Retinal pigment epithelial cell (primary cell): ENCODE measurements around the gene HOXD12.
A peak's percentile ranks its signal among the peaks of the same experiment; 100 is the strongest.

ENCODE experiments used
- DNase-seq: peaks from one replicate; pipeline ENCODE4 v3.0.0-alpha.2; 2010; ENCODE audit warnings: low read depth
- H3K4me3 ChIP-seq: 2 replicates; pipeline ENCODE4 v1.5.1; 2011; ENCODE audit warnings: mild to moderate bottlenecking, low read length, control low read depth, moderate library complexity
- TF ChIP-seq, protein P1 (sequence below): conservative IDR thresholded peaks from 2 replicates; pipeline ENCODE4 v1.5.1; 2011; ENCODE audit warnings: low read depth, low read length, control low read depth, inconsistent platforms

HOXD12 gene

DNA sequence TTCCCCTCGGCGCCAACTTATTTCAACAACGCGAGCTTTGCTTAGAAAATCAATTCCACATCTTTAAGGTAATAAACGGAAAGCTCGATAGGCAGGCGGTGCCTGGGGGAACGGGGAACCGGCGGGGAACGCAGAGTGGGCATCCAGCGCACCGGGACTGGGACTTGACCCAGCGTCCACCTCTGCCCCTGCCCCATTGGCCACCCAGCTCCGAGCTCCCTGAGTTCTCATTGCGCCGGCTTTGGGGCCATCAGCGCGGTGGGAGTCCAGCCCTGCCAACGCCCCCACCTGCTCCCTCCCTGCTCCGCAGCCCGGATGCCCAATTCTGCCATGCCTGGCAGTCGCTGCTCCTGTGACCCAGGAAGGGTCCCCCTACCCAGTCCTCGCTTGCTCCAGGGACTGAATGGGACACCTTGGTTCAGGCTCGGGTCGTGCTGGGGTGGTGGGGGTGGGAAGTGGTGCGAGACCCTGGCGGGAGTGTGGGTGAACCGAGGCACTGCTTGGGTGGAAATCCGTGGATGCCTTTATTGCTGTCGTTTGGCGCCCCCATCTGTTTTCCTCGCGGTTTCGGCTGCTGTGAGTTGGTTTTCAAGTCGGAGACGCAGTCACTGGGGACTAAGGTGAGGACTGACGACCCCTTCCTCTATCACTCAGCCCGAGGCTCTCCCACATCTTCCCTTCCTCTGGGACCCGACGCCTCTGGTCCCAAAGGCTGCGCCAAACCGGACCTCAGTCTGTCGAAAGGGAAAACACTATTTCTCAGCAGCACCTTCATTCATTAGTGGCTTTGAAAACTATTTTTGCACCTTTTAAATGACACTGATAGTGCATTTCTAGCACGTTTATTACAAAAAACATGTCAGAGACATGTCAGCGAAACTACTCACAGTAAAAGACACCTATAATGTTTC is 13.5 kb upstream of the HOXD12 start:
- no peak for DNase-seq
- H3K4me3 ChIP-seq: no peak overlapping the region

DNA sequence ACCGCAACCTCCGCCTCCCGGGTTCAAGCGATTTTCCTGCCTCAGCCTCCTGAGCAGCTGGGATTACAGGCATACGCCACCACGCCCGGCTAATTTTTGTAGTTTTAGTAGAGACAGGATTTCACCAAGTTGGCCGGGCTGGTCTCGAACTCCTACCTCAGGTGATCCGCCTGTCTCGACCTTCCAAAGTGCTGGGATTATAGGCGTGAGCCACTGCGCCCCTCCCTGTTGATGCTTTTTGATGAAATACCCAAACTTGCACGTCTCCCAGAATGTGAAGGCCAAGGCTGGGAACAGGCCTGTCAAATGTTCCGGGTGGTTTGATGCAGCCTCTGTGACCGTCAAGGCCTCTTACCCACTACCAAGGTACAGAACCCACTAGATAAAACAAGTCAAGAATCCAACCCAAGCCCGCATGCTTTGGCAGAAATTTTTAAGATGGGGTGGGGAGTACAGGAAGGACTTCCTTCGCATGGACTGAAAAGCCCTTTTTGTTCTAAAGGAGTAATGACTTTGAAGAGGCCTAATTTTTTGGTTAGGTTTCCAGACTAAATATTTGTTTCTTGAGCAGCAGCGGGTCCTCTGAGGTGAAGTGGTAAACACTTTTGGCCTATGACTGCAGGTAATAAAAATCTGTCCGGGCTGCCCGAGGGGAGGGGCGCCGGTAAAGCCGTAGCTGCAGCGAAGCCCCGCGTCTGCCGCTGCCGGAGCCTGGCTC is 12.1 kb upstream of the HOXD12 start:
- TF ChIP-seq, protein P1, sequence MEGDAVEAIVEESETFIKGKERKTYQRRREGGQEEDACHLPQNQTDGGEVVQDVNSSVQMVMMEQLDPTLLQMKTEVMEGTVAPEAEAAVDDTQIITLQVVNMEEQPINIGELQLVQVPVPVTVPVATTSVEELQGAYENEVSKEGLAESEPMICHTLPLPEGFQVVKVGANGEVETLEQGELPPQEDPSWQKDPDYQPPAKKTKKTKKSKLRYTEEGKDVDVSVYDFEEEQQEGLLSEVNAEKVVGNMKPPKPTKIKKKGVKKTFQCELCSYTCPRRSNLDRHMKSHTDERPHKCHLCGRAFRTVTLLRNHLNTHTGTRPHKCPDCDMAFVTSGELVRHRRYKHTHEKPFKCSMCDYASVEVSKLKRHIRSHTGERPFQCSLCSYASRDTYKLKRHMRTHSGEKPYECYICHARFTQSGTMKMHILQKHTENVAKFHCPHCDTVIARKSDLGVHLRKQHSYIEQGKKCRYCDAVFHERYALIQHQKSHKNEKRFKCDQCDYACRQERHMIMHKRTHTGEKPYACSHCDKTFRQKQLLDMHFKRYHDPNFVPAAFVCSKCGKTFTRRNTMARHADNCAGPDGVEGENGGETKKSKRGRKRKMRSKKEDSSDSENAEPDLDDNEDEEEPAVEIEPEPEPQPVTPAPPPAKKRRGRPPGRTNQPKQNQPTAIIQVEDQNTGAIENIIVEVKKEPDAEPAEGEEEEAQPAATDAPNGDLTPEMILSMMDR: no peak
- no peak overlapping the region for H3K4me3 ChIP-seq
- DNase-seq: no peak

More for the DNA sequence above, 13.5 kb upstream of the HOXD12 start:
- TF ChIP-seq, protein P1: peak; percentile 69

DNA sequence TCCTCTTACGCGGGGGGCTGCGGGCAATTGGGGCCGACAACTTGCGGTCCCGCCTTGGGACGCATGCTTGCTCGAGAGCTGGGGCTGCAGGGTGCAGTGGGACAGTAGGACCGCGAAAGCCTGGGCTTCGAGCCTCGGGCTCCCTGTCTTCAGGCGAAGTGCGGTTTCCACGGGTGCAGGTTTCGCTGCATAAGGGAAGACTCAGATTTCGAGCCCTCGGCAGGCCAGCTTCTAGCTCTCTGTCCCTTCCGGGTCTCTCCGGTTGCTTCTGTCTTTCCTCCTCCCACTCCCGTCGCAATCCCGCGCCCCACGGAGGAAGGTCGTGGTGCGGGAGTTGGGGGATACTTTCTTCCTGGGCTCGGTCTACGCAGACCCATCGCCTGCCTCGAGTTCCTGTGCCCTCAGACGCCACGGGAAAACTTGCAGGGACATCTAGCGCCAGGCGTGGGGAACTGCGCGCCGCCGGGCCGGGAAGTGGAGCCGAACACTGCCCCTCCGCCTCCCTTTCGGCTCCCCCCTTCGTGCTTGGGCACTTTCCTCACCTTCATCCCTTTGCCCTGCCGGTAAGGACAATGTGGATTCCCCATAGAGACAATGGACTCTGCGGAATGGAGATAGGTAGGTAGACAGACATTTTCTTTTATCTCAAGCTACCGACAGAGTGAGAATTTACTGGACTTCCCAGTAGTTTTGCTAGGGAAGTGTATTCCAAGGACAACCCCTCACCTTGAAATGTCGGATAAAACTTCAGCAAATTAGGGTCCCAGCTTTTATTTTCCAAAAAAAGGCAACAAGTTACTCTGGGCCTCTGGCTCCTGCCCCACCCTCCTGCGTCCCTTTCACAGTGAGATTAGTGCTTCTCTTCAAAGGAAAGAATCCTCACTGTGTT is 11.3 kb upstream of the HOXD12 start:
- DNase-seq: no peak
- H3K4me3 ChIP-seq: peak overlapping the region; percentile 16
- TF ChIP-seq, protein P1: peak; percentile 78

DNA sequence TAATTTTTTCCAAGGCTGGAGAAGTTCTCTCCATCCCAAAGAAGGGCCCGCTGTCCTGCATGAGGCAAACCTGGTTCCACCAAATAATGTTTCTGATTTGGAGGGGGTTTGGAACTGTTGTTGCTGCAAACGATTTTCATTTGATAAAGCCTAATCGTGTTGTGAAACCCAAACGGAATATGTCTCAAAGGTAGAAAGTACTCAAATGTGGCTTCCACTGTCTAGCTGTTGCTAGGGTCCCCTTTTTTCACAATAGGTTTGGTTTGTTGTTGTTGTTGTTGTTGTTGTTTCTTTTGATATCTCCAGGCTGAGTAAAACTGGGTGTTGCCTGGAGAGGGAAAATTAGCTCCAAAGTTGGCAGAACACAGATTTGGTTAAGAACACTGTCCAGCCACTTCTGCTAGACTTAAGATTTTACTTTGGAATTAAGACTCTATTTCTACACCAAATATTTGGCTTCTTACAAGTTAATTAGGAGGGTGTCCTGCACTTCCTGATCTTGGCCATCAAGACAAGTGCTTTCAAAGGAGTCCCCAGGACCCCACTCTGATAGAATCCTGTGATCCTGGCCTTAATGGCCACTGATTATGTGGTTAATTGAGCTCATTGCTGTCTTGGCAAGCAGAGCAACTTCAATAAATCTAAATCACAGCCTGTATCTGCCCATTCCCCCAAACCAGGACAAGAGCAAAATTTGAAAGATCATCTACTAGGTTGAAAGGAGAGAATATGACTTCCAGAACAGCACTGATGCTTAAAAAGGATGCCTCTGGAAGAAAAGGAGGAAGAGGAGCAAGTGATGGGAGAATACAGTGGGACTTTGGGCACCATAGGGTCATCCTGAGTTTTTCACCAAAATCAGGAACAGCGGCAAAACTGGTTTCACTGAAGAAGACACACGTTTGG is 10.4 kb upstream of the HOXD12 start:
- TF ChIP-seq, protein P1: no peak
- H3K4me3 ChIP-seq: no peak overlapping the region
- DNase-seq: no peak

DNA sequence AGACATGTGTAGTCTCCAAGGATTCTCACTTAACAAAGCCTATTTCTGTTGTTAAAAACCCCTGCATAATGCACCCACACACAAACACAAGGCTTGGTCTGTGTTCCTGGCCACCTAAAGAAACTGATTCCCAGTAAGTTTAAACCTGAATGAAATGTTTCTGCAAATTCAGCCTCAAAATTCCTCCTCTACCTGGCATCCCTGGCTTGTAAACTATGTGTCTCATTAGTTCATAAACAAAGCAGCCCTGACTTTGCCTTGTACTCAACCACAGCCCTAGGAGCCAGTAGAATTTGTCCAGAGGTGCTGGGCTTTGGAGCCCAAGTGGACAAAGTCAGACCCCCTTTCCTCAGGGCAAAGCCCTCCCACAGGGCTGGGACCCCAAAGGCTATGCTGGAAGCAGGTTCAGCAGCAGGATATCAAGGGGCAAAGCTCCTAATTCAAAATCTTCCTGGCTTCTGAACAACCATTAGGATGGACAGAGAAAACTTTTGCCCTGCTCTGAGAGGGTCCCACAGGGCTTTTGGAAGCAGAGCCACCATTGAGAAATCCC is 9.7 kb upstream of the HOXD12 start:
- no peak for DNase-seq
- no peak overlapping the region for H3K4me3 ChIP-seq
- TF ChIP-seq, protein P1: no peak

DNA sequence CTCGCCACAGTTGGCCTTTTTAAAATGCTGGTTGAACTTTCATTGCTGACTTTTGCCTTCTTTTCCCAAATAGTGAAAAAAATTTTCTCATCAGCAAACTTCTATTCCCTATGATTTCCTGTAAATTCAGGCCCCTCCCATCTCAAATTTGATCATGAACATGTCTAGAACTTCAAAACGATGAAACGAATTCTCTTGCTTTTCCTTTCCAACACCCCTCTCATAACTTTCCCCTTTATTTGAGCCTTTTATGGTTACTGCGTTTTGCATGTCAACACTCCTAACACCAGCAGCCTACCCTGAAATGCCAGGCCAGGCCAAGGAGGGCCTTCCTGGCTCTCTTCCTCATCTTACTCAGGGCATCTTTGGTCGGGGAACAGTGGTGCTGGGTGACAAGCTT is 8.7 kb upstream of the HOXD12 start:
- TF ChIP-seq, protein P1: no peak
- H3K4me3 ChIP-seq: no peak overlapping the region
- no peak for DNase-seq
